K562 (cell line): Measurements from ENCODE around the gene TAAR9. TPM values are rescaled to one million over a fixed set of nuclear protein-coding genes. Genes with fewer than 3 reads are reported as not detected.

Experiments
- ARID3A ChIP-seq: IDR thresholded peaks from 2 replicates; pipeline ENCODE4 v1.6.1; 2012; ENCODE audit warnings: low read depth, low read length, improper control_type of control experiment, borderline replicate concordance
- CCAR2 ChIP-seq: fragments of 200-400 bp; formaldehyde crosslinking; IDR thresholded peaks from 2 replicates; pipeline ENCODE4 v1.6.1; 2017; ENCODE audit warnings: mild to moderate bottlenecking, low read depth, low read length
- COPS2 ChIP-seq: fragments of 450-650 bp; conservative IDR thresholded peaks from 2 replicates; pipeline ENCODE4 v1.6.1; 2016; ENCODE audit warnings: mild to moderate bottlenecking, moderate library complexity
- FOXJ3 ChIP-seq: sonication (generic); formaldehyde crosslinking; IDR thresholded peaks from 2 replicates; pipeline ENCODE4 v1.4.0; 2020; ENCODE audit warnings: mild to moderate bottlenecking, missing genetic modification reagents
- HIVEP1 ChIP-seq: fragments of 250-450 bp; sonication (Bioruptor Pico); IDR thresholded peaks from 2 replicates; pipeline ENCODE4 v1.4.0; 2020; ENCODE audit warnings: mild to moderate bottlenecking
- HMGXB4 ChIP-seq: sonication (generic); formaldehyde crosslinking; IDR thresholded peaks from 2 replicates; pipeline ENCODE4 v1.8.1; 2023; ENCODE audit warnings: mild to moderate bottlenecking, missing genetic modification reagents
- MAFF ChIP-seq: IDR thresholded peaks from 2 replicates; pipeline ENCODE4 v1.6.1; 2012; ENCODE audit warnings: low read length, improper control_type of control experiment
- MAFG ChIP-seq: fragments of 450-650 bp; conservative IDR thresholded peaks from 2 replicates; pipeline ENCODE4 v1.6.1; 2016; ENCODE audit warnings: missing genetic modification characterization, missing compliant biosample characterization
- MXI1 ChIP-seq: IDR thresholded peaks from 2 replicates; pipeline ENCODE4 v1.6.1; 2011; ENCODE audit warnings: low read depth, mild to moderate bottlenecking, improper control_type of control experiment, low read length
- NCOA2 ChIP-seq, 2 experiments: fragments of 450-650 bp; IDR thresholded peaks; 2 replicates each; pipeline ENCODE4 v1.6.1; 2018; ENCODE audit warnings: mild to moderate bottlenecking in 2 of 2, moderate library complexity in 1 of 2; ENCODE audit not compliant: partially characterized antibody in 2 of 2
- NR2C1 ChIP-seq, 2 experiments: fragments of 450-650 bp; IDR thresholded peaks; 2 replicates each; pipeline ENCODE4 v1.6.1; 2017; ENCODE audit warnings: mild to moderate bottlenecking in 2 of 2, antibody characterized with exemption in 1 of 2, inconsistent platforms in 1 of 2, missing compliant biosample characterization in 1 of 2, missing genetic modification characterization in 1 of 2
- RFX7 ChIP-seq: fragments of 250-450 bp; sonication (Bioruptor Pico); IDR thresholded peaks from 2 replicates; pipeline ENCODE4 v1.5.1; 2021; ENCODE audit warnings: mild to moderate bottlenecking
- RNF2 ChIP-seq: sonication (generic); IDR thresholded peaks from 2 replicates; pipeline ENCODE4 v1.6.1; 2016
- SP1 ChIP-seq: sonication (generic); formaldehyde crosslinking; IDR thresholded peaks from 2 replicates; pipeline ENCODE4 v1.8.1; 2022; ENCODE audit warnings: mild to moderate bottlenecking, missing genetic modification reagents
- TAF9B ChIP-seq: fragments of 450-650 bp; IDR thresholded peaks from 2 replicates; pipeline ENCODE4 v1.6.1; 2018; ENCODE audit warnings: mild to moderate bottlenecking; ENCODE audit not compliant: partially characterized antibody
- TEAD2 ChIP-seq: fragments of 450-650 bp; IDR thresholded peaks from 2 replicates; pipeline ENCODE4 v1.6.1; 2016; ENCODE audit warnings: missing genetic modification characterization, control low read depth, missing compliant biosample characterization
- ZFX ChIP-seq: sonication (generic); formaldehyde crosslinking; IDR thresholded peaks from 2 replicates; pipeline ENCODE4 v1.8.0; 2022; ENCODE audit warnings: mild to moderate bottlenecking, missing genetic modification reagents, moderate library complexity
- ZNF133 ChIP-seq: fragments of 250-450 bp; sonication (Bioruptor Pico); IDR thresholded peaks from 2 replicates; pipeline ENCODE4 v1.4.0; 2020; ENCODE audit warnings: mild to moderate bottlenecking
- ZNF212 ChIP-seq: fragments of 450-650 bp; formaldehyde crosslinking; IDR thresholded peaks from 2 replicates; pipeline ENCODE4 v1.4.0; 2020; ENCODE audit warnings: mild to moderate bottlenecking
- polyA plus RNA-seq, 8 experiments: library from polyadenylated mRNA; depleted of rRNA in 4 of 8; stranded (reverse) in 5 of 8; unstranded in 3 of 8; fragments of >200 nt; fragmentation: Nextera tagmentation in 2 of 8; fragmentation: Illumina TruSeq in 1 of 8; extraction: Ambion mirVana in 2 of 8; extraction: Trizol in 1 of 8; gene quantifications; 2 replicates each; pipeline versions ENCODE4 v1.2.1 to v1.2.3, GENCODE V29; 2011 to 2014; ENCODE audit warnings: inconsistent platforms in 1 of 8, missing spikeins in 1 of 8
- total RNA-seq, 7 experiments: library from RNA; depleted of rRNA in 6 of 7; stranded (reverse); fragments of >200 nt in 6 of 7; fragmentation: Illumina TruSeq in 2 of 7; extraction: Trizol in 2 of 7; gene quantifications; 2 replicates each; pipeline versions ENCODE4 v1.2.1 to v1.2.3, GENCODE V29; 2011 to 2021; ENCODE audit warnings: low replicate concordance in 1 of 7
- TF ChIP-seq, protein P1 (sequence below): fragments of 450-650 bp; IDR thresholded peaks from 2 replicates; pipeline ENCODE4 v1.6.1; 2016; ENCODE audit warnings: antibody characterized with exemption
- TF ChIP-seq, protein P2 (sequence below): sonication (generic); formaldehyde crosslinking; IDR thresholded peaks from 2 replicates; pipeline ENCODE4 v1.8.1; 2023; ENCODE audit warnings: mild to moderate bottlenecking, missing genetic modification reagents, moderate library complexity
- TF ChIP-seq, protein P3 (sequence below): fragments of 250-450 bp; sonication (Bioruptor Pico); IDR thresholded peaks from 2 replicates; pipeline ENCODE4 v1.8.0; 2021; ENCODE audit warnings: borderline replicate concordance, mild to moderate bottlenecking, moderate library complexity; ENCODE audit not compliant: poor library complexity, severe bottlenecking

The TAAR9 gene
- total and polyA plus RNA-seq, 9 of the 15 experiments (the other 6 are each of a cell fraction or from before 2014, with no cell fraction given): not detected

- TF ChIP-seq, protein P1, sequence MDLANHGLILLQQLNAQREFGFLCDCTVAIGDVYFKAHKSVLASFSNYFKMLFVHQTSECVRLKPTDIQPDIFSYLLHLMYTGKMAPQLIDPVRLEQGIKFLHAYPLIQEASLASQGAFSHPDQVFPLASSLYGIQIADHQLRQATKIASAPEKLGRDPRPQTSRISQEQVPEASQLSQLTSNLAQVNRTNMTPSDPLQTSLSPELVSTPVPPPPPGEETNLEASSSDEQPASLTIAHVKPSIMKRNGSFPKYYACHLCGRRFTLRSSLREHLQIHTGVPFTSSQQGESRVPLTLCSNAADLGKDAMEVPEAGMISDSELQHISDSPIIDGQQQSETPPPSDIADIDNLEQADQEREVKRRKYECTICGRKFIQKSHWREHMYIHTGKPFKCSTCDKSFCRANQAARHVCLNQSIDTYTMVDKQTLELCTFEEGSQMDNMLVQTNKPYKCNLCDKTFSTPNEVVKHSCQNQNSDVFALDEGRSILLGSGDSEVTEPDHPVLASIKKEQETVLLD: peak; percentile 79
- TF ChIP-seq HMGXB4 (no peak), CCAR2 (no peak), ZNF212 (CRISPR knock-in tag) (no peak), NR2C1 (IDR thresholded peaks at IDR 0.05) (no peak), NR2C1 (tag; IDR thresholded peaks at IDR 0.05) (no peak), TAF9B (peak; percentile 57), FOXJ3 (CRISPR knock-in tag) (no peak), TEAD2 (tag) (no peak), COPS2 (no peak), ARID3A (no peak), RFX7 (CRISPR knock-in tag) (no peak), RNF2 (no peak), NCOA2 (IDR thresholded peaks at IDR 0.05; ENCODE audit: partially characterized antibody in 2 of 2) (no peak), MXI1 (no peak), MAFG (tag) (peak; percentile 78), HIVEP1 (CRISPR knock-in tag) (no peak), SP1 (CRISPR knock-in tag) (peak; percentile 75), ZNF133 (CRISPR knock-in tag) (no peak), ZFX (CRISPR knock-in tag) (peak; percentile 89), MAFF (peak; percentile 32)
- TF ChIP-seq, protein P2, sequence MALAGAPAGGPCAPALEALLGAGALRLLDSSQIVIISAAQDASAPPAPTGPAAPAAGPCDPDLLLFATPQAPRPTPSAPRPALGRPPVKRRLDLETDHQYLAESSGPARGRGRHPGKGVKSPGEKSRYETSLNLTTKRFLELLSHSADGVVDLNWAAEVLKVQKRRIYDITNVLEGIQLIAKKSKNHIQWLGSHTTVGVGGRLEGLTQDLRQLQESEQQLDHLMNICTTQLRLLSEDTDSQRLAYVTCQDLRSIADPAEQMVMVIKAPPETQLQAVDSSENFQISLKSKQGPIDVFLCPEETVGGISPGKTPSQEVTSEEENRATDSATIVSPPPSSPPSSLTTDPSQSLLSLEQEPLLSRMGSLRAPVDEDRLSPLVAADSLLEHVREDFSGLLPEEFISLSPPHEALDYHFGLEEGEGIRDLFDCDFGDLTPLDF (CRISPR knock-in tag): no peak
- TF ChIP-seq, protein P3, sequence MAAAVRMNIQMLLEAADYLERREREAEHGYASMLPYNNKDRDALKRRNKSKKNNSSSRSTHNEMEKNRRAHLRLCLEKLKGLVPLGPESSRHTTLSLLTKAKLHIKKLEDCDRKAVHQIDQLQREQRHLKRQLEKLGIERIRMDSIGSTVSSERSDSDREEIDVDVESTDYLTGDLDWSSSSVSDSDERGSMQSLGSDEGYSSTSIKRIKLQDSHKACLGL (CRISPR knock-in tag): no peak
Observed at GRCh38 chr6:132512638-132513632, 25.1 kb upstream of the TAAR9 start, which contains the start of gene STX7 (continued).
